ENCODE data around the gene ATAD1.

The ATAD1 gene

DNA sequence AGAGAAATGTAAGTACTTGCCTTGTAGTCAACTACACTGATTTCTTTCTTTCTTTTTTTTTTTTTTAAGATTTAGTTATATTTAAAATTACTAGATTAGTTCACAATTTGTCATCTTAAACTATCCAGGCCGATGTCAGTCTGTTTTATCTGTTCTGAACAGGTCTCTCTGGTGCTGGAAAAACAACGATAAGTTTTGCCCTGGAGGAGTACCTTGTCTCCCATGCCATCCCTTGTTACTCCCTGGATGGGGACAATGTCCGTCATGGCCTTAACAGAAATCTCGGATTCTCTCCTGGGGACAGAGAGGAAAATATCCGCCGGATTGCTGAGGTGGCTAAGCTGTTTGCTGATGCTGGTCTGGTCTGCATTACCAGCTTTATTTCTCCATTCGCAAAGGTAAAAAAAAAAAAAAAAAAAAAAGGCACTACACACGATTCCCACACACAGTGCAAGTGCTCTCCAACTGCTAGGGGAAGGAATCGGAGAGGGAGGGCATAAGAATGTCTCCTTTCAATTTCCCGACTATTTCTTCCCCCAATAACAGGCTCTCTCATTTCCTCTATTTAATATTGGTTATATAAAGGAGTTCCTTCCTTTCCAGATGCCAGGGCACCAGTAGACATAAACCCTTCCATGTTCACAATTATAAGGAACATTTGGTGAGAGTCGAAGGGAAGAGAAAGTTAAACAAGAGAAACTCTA lies 105.0 kb downstream of the ATAD1 start:
- Histone ChIP-seq H3K4me3 (ENCODE audit: low read depth, low read length) (no peak overlapping the region), H3K9me3 (ENCODE audit: control insufficient read depth, insufficient read depth, low read depth, low read length) (no peaks in the 10 kb centered on the region), H3K27me3 (ENCODE audit: control insufficient read depth, insufficient read depth, low read length) (no peaks in the 10 kb centered on the region), H3K4me1 (ENCODE audit: control insufficient read depth, insufficient read depth, low read length) (no peaks in the 10 kb centered on the region), H3K27ac (ENCODE audit: low read depth, low read length) (no peak overlapping the region), H3K9ac (ENCODE audit: low read length) (no peak overlapping the region), H3K36me3 (ENCODE audit: control insufficient read depth, insufficient read depth, low read length) (peaks cover 37% of the 10 kb centered on the region)

GRCh38 chr10:87707254-87707653 lies 110.8 kb downstream of the ATAD1 start:
- Histone ChIP-seq H3K4me3 (ENCODE audit: low read depth, low read length) (no peak overlapping the region), H3K27ac (ENCODE audit: low read depth, low read length) (no peak overlapping the region), H3K9ac (ENCODE audit: low read length) (no peak overlapping the region), H3K4me1 (ENCODE audit: control insufficient read depth, insufficient read depth, low read length) (no peaks in the 10 kb centered on the region), H3K36me3 (ENCODE audit: control insufficient read depth, insufficient read depth, low read length) (peaks cover 8% of the 10 kb centered on the region; the same call in 1 of the 2 replicates), H3K9me3 (ENCODE audit: control insufficient read depth, insufficient read depth, low read depth, low read length) (no peaks in the 10 kb centered on the region), H3K27me3 (ENCODE audit: control insufficient read depth, insufficient read depth, low read length) (no peaks in the 10 kb centered on the region)

DNA sequence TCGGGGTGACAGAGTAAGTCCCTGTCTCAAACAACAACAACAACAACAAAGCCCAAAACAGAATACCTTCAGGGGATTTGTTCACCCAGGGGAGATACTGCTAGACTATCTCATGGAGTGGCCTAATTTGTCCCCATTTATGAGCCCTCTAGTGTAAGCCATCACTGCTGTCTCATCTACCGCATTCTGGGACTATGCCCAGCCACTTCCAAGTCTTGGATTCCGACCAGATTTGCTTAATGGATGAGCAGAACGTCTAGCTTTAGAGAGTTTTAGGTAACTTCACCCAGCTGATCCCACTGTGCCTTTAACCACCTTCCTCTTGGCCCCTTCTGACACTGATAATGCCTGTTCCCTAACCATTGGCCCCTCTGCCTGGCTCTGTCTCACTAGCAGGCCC lies 111.3 kb downstream of the ATAD1 start:
- H3K4me3 ChIP-seq (ENCODE audit: low read depth, low read length), result no peak overlapping the region
- no peaks in the 10 kb centered on the region for H3K4me1 ChIP-seq (ENCODE audit: control insufficient read depth, insufficient read depth, low read length)
- no peak overlapping the region for H3K27ac ChIP-seq (ENCODE audit: low read depth, low read length)
- no peaks in the 10 kb centered on the region for H3K27me3 ChIP-seq (ENCODE audit: control insufficient read depth, insufficient read depth, low read length)
- H3K9me3 ChIP-seq (ENCODE audit: control insufficient read depth, insufficient read depth, low read depth, low read length), result no peaks in the 10 kb centered on the region
- peaks cover 8% of the 10 kb centered on the region; the same call in 1 of the 2 replicates for H3K36me3 ChIP-seq (ENCODE audit: control insufficient read depth, insufficient read depth, low read length)
- no peak overlapping the region for H3K9ac ChIP-seq (ENCODE audit: low read length)

GRCh38 chr10:87705339-87705738 lies 112.7 kb downstream of the ATAD1 start:
- Histone ChIP-seq H3K9me3 (ENCODE audit: control insufficient read depth, insufficient read depth, low read depth, low read length) (no peaks in the 10 kb centered on the region), H3K27me3 (ENCODE audit: control insufficient read depth, insufficient read depth, low read length) (no peaks in the 10 kb centered on the region), H3K4me3 (ENCODE audit: low read depth, low read length) (no peak overlapping the region), H3K27ac (ENCODE audit: low read depth, low read length) (no peak overlapping the region), H3K9ac (ENCODE audit: low read length) (no peak overlapping the region), H3K4me1 (ENCODE audit: control insufficient read depth, insufficient read depth, low read length) (no peaks in the 10 kb centered on the region), H3K36me3 (ENCODE audit: control insufficient read depth, insufficient read depth, low read length) (peaks cover 6% of the 10 kb centered on the region; the same call in 1 of the 2 replicates)

DNA sequence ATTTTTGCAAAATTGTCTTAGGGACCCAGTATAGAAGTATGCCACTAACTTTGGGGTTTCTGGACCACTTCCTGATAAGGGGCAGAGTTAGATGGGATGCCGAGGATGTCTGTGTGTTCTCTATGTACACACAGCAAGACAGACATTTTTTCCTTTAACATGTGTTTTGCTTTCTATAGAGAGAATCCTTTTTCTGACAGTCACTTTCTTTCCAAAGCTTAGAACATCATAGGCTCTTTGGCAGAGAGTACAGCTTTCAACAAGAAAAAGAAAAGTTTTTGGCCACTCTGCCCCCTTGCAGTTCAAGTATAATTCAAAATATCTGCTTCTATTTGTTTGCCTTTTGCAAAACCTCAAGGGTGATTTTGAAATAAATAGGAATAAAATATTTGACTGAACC lies 114.3 kb downstream of the ATAD1 start:
- Histone ChIP-seq H3K4me3 (ENCODE audit: low read depth, low read length) (no peak overlapping the region), H3K27ac (ENCODE audit: low read depth, low read length) (no peak overlapping the region), H3K9ac (ENCODE audit: low read length) (no peak overlapping the region), H3K27me3 (ENCODE audit: control insufficient read depth, insufficient read depth, low read length) (no peaks in the 10 kb centered on the region), H3K36me3 (ENCODE audit: control insufficient read depth, insufficient read depth, low read length) (no peaks in the 10 kb centered on the region), H3K9me3 (ENCODE audit: control insufficient read depth, insufficient read depth, low read depth, low read length) (no peaks in the 10 kb centered on the region), H3K4me1 (ENCODE audit: control insufficient read depth, insufficient read depth, low read length) (no peaks in the 10 kb centered on the region)

GRCh38 chr10:87702973-87703294 lies 115.1 kb downstream of the ATAD1 start:
- H3K9ac ChIP-seq (ENCODE audit: low read length), result no peak overlapping the region
- no peak overlapping the region for H3K4me3 ChIP-seq (ENCODE audit: low read depth, low read length)
- no peaks in the 10 kb centered on the region for H3K27me3 ChIP-seq (ENCODE audit: control insufficient read depth, insufficient read depth, low read length)
- no peaks in the 10 kb centered on the region for H3K36me3 ChIP-seq (ENCODE audit: control insufficient read depth, insufficient read depth, low read length)
- H3K9me3 ChIP-seq (ENCODE audit: control insufficient read depth, insufficient read depth, low read depth, low read length), result no peaks in the 10 kb centered on the region
- H3K4me1 ChIP-seq (ENCODE audit: control insufficient read depth, insufficient read depth, low read length), result no peaks in the 10 kb centered on the region
- no peak overlapping the region for H3K27ac ChIP-seq (ENCODE audit: low read depth, low read length)

DNA sequence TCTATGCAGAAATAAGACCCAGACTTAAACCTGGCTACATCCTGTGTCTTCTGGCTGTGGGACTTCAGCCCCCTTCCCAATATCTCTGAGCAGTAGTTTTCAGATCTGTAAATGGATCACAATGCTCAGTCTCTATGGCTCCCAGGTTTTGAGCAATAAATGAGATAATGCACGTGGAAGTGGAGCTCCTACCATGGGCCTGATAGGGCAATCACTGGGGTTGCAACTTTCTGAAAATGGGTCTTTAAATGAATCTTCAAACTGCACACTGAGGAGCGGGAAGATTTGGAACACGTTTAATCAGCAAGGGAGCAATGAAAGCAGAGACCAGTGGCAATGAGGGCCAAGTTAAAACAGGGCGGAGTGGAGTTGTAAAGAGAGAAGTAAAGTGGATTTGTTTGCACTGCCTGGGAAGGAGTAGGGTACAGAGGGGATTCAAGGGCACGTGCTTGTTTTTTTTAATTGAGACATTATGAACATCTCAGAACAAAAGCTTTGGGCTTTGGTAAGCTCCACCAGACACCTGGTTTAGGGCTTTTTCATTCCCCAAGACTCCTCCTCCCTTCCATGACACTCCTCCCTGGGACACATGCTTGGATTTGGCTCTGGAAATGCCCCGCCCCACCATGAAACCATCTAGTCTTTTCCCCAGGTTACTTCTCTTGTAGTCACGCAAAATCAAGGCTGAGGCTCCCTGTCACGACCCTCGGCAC lies 115.6 kb downstream of the ATAD1 start:
- Histone ChIP-seq H3K4me1 (ENCODE audit: control insufficient read depth, insufficient read depth, low read length) (no peaks in the 10 kb centered on the region), H3K9ac (ENCODE audit: low read length) (no peak overlapping the region), H3K27me3 (ENCODE audit: control insufficient read depth, insufficient read depth, low read length) (no peaks in the 10 kb centered on the region)

More for the DNA sequence above, 115.6 kb downstream of the ATAD1 start:
- H3K27ac ChIP-seq (ENCODE audit: low read depth, low read length), result no peak overlapping the region
- H3K9me3 ChIP-seq (ENCODE audit: control insufficient read depth, insufficient read depth, low read depth, low read length), result no peaks in the 10 kb centered on the region
- H3K4me3 ChIP-seq (ENCODE audit: low read depth, low read length), result no peak overlapping the region
- H3K36me3 ChIP-seq (ENCODE audit: control insufficient read depth, insufficient read depth, low read length), result no peaks in the 10 kb centered on the region
